K562 (cell line): ENCODE results near the gene ITK.

ENCODE experiments used
- CHD4 ChIP-seq: fragments of 200-600 bp; sonication (generic); IDR thresholded peaks from 3 replicates; pipeline ENCODE4 v1.6.1; 2012; ENCODE audit warnings: low read depth, mild to moderate bottlenecking, mixed read lengths, low read length, inconsistent platforms; ENCODE audit not compliant: insufficient read depth, insufficient replicate concordance, poor library complexity, severe bottlenecking
- CTCF ChIP-seq, 3 experiments: IDR thresholded peaks in 2 of 3; conservative IDR thresholded peaks in 1 of 3; 2 replicates each; pipeline ENCODE4 v1.5.1; 2011 to 2012; ENCODE audit warnings: low read length in 3 of 3, mild to moderate bottlenecking in 3 of 3, control low read depth in 2 of 3, improper control_type of control experiment in 1 of 3, inconsistent platforms in 1 of 3, low read depth in 1 of 3, mixed read lengths in 1 of 3, moderate library complexity in 1 of 3; ENCODE audit not compliant: insufficient read depth in 2 of 3
- NR3C1 ChIP-seq: sonication (generic); formaldehyde crosslinking; IDR thresholded peaks from 2 replicates; pipeline ENCODE4 v1.8.1; 2022; ENCODE audit warnings: missing genetic modification reagents
- SIN3A ChIP-seq, 2 experiments: fragments of 150-350 bp in 1 of 2; IDR thresholded peaks; 2 replicates each; pipeline ENCODE4 v1.6.1; 2011 to 2016; ENCODE audit warnings: borderline replicate concordance in 2 of 2, low read depth in 2 of 2, low read length in 2 of 2, mild to moderate bottlenecking in 2 of 2, moderate library complexity in 2 of 2; ENCODE audit not compliant: control insufficient read depth in 1 of 2
- SMARCA5 ChIP-seq: fragments of 450-650 bp; IDR thresholded peaks from 2 replicates; pipeline ENCODE4 v1.6.1; 2016
- ZNF644 ChIP-seq: fragments of 200-800 bp; sonication (Bioruptor generic); IDR thresholded peaks from 2 replicates; pipeline ENCODE4 v1.6.1; 2016; ENCODE audit warnings: low read depth, missing genetic modification characterization, missing compliant biosample characterization

DNA sequence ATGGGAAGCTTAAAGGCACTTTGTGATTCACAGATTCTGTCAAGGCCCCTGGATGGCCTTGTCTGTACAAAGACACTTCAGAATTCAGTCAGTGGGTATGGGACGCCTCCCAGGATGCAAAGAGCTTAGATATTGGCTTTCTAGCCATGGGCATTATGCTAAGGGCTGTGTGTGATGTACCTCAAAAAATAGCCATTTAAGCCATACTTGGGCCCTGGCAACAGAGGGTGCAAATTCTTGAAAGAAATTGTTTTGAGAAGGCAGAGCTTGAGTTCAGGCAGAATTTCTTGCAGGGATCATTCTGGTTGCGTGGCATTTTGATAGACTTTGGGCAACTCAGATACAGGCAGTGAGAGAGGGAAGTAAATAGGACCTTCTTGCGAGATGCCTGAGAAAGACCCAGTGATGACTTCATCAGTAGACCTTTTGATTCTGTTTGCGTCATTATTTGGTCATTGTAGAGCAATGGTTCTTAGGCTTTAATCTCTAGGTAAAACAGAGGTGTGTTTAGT, 89.2 kb downstream of the ITK start:
- TF ChIP-seq SIN3A (IDR thresholded peaks at IDR 0.05; ENCODE audit: borderline replicate concordance in 2 of 2, control insufficient read depth in 1 of 2, low read depth in 2 of 2, low read length in 2 of 2): no peak
- no peak for TF ChIP-seq CTCF (IDR thresholded peaks at IDR 0.05 in 2 of 3, conservative IDR thresholded peaks at IDR 0.05 in 1 of 3; ENCODE audit: insufficient read depth in 2 of 3, low read depth in 1 of 3, low read length in 3 of 3)
- no peak for TF ChIP-seq ZNF644 (tag)
- TF ChIP-seq CHD4: no peak
- no peak for TF ChIP-seq NR3C1 (CRISPR knock-in tag)
- TF ChIP-seq SMARCA5: no peak
